Esophagus squamous epithelium (tissue), 5 donors: ENCODE data around the gene PTPRM. TPM values are rescaled to one million over a fixed set of nuclear protein-coding genes. Genes with fewer than 3 reads are reported as not detected.

Source experiments
- DNase-seq: peaks from one replicate; lab custom pipeline; 2025; lab: John Stamatoyannopoulos, UW
- H3K27ac ChIP-seq, 4 donors: fragments of 200-600 bp; sonication (generic); one replicate each; pipeline ENCODE4 v1.5.1; 2016 to 2019; ENCODE audit warnings: mild to moderate bottlenecking in 1 of 4
- H3K27me3 ChIP-seq, 4 donors: fragments of 200-600 bp; sonication (generic); 1 replicate in 3 of 4; 2 replicates in 1 of 4; pipeline versions ENCODE4 v1.5.1 to v1.6.0; 2017 to 2021; ENCODE audit warnings: antibody characterized with exemption in 1 of 4
- H3K36me3 ChIP-seq, 3 donors: fragments of 200-600 bp; sonication (generic); one replicate each; pipeline ENCODE4 v1.5.1; 2016 to 2019
- H3K4me1 ChIP-seq, 3 donors: fragments of 200-600 bp; sonication (generic); one replicate each; pipeline ENCODE4 v1.5.1; 2017 to 2019
- H3K4me3 ChIP-seq, 4 donors: fragments of 200-600 bp; sonication (generic); 1 replicate in 3 of 4; 2 replicates in 1 of 4; pipeline ENCODE4 v1.5.1; 2016 to 2019; ENCODE audit warnings: mild to moderate bottlenecking in 2 of 4, moderate library complexity in 1 of 4
- H3K9me3 ChIP-seq, 3 donors: fragments of 200-600 bp; sonication (generic); one replicate each; pipeline ENCODE4 v1.5.1; 2016 to 2019
- CTCF ChIP-seq, 6 experiments: fragments of 450-650 bp in 4 of 6; fragments of 200-600 bp in 2 of 6; sonication (generic) in 2 of 6; IDR thresholded peaks; one replicate each; pipeline ENCODE4 v1.5.1; 2016 to 2019; ENCODE audit warnings: antibody characterized with exemption in 6 of 6, mild to moderate bottlenecking in 4 of 6, moderate library complexity in 4 of 6
- POLR2A ChIP-seq, 4 donors: fragments of 450-650 bp; IDR thresholded peaks; one replicate each; pipeline ENCODE4 v1.6.1; 2017; ENCODE audit warnings: antibody characterized with exemption in 4 of 4, mild to moderate bottlenecking in 4 of 4, moderate library complexity in 3 of 4
- WGBS, 2 donors: methylation state at CpG; one replicate each; pipeline ENCODE4 v1.1.5; 2018; 5-methylcytosine and 5-hydroxymethylcytosine counted together
- intact Hi-C: fragments of 100-400 bp; cut with DNase I; formaldehyde crosslinking; loops from one replicate; pipeline ENCODE4 v1.15.0; 2022
- total RNA-seq, 4 donors: library from RNA; depleted of rRNA; stranded (reverse); fragments of >200 nt; gene quantifications; one replicate each; pipeline ENCODE4 v1.1.0, GENCODE V29; 2016
- donor health status: DM: yes; HTN: yes; CAD: no.

The PTPRM gene
- total RNA-seq, 4 donors from 2014 or later = 6.5 to 38.7 (median 11.1) TPM

GRCh38 chr18:8065284-8065683, 498.2 kb downstream of the PTPRM start:
- TF ChIP-seq POLR2A (IDR thresholded peaks at IDR 0.05) = no peak
- no peak for TF ChIP-seq CTCF (IDR thresholded peaks at IDR 0.05)
- intact Hi-C loops = no loop called here
- Histone ChIP-seq H3K27me3 (no peaks in the 10 kb centered on the region), H3K36me3 (no peaks in the 10 kb centered on the region), H3K4me1 (no peaks in the 10 kb centered on the region), H3K4me3 (no peak overlapping the region), H3K9me3 (no peaks in the 10 kb centered on the region), H3K27ac (no peak overlapping the region)
- no peak for DNase-seq
- WGBS, 2 donors = 83 to 84% methylated on average over 2 to 4 of the region's 4 CpGs

GRCh38 chr18:8065773-8066172, 498.7 kb downstream of the PTPRM start:
- TF ChIP-seq POLR2A (IDR thresholded peaks at IDR 0.05) = no peak
- H3K9me3 ChIP-seq = no peaks in the 10 kb centered on the region
- no peak overlapping the region for H3K4me3 ChIP-seq
- DNase-seq = no peak
- H3K36me3 ChIP-seq = no peaks in the 10 kb centered on the region
- intact Hi-C loops = no loop called here
- H3K27ac ChIP-seq = no peak overlapping the region
- H3K27me3 ChIP-seq = no peaks in the 10 kb centered on the region
- WGBS, 2 donors = 83 to 95% methylated on average over 1 of the region's 1 CpG
- no peaks in the 10 kb centered on the region for H3K4me1 ChIP-seq

GRCh38 chr18:8069708-8070107, 502.6 kb downstream of the PTPRM start:
- Histone ChIP-seq H3K4me1 (no peaks in the 10 kb centered on the region), H3K36me3 (no peaks in the 10 kb centered on the region), H3K9me3 (no peaks in the 10 kb centered on the region), H3K27me3 (no peaks in the 10 kb centered on the region), H3K4me3 (no peak overlapping the region), H3K27ac (no peak overlapping the region)
- DNase-seq = no peak
- no peak for TF ChIP-seq POLR2A (IDR thresholded peaks at IDR 0.05)
- no peak for TF ChIP-seq CTCF (IDR thresholded peaks at IDR 0.05)
- WGBS, 2 donors = 92 to 95% methylated on average over 8 of the region's 8 CpGs
- intact Hi-C loops = no loop called here

- TF ChIP-seq POLR2A (IDR thresholded peaks at IDR 0.05) = no peak
- Histone ChIP-seq H3K9me3 (no peaks in the 10 kb centered on the region), H3K27me3 (no peaks in the 10 kb centered on the region), H3K36me3 (no peaks in the 10 kb centered on the region), H3K4me3 (no peak overlapping the region), H3K27ac (no peak overlapping the region), H3K4me1 (no peaks in the 10 kb centered on the region)
- intact Hi-C loops = no loop called here
- 86% methylated on average over 3 of the region's 3 CpGs for WGBS, 2 donors
- DNase-seq = no peak
Observed at GRCh38 chr18:8073167-8073566, 506.1 kb downstream of the PTPRM start.

- H3K4me1 ChIP-seq = no peaks in the 10 kb centered on the region
- no peak for TF ChIP-seq CTCF (IDR thresholded peaks at IDR 0.05)
- TF ChIP-seq POLR2A (IDR thresholded peaks at IDR 0.05) = no peak
- H3K27ac ChIP-seq = no peak overlapping the region
- no peak for DNase-seq
- no peaks in the 10 kb centered on the region for H3K36me3 ChIP-seq
- intact Hi-C loops = no loop called here
- H3K9me3 ChIP-seq = no peaks in the 10 kb centered on the region
- no peaks in the 10 kb centered on the region for H3K27me3 ChIP-seq
- H3K4me3 ChIP-seq = no peak overlapping the region
Observed at GRCh38 chr18:8080092-8080491, 513.0 kb downstream of the PTPRM start.

- no peak for TF ChIP-seq POLR2A (IDR thresholded peaks at IDR 0.05)
- TF ChIP-seq CTCF (IDR thresholded peaks at IDR 0.05) = no peak
- no peak overlapping the region for H3K4me3 ChIP-seq
- intact Hi-C loops = no loop called here
- no peaks in the 10 kb centered on the region for H3K27me3 ChIP-seq
- no peak for DNase-seq
- WGBS, 2 donors = 29 to 42% methylated on average over 1 of the region's 1 CpG
- H3K27ac ChIP-seq = no peak overlapping the region
- H3K9me3 ChIP-seq = no peaks in the 10 kb centered on the region
- H3K36me3 ChIP-seq = peaks cover 0 to 8% (median 0%) of the 10 kb centered on the region in 3 donors
- no peaks in the 10 kb centered on the region for H3K4me1 ChIP-seq
Observed at GRCh38 chr18:8081267-8081666, 514.2 kb downstream of the PTPRM start.
